ENCODE data around the gene EMP1. TPM values are rescaled to one million over a fixed set of nuclear protein-coding genes. Genes with fewer than 3 reads are reported as not detected.

The EMP1 gene
- total and polyA plus RNA-seq, 2 of the 8 experiments (the other 6 are each of a cell fraction or from before 2014, with no cell fraction given): 0.17 to 0.65 TPM

DNA sequence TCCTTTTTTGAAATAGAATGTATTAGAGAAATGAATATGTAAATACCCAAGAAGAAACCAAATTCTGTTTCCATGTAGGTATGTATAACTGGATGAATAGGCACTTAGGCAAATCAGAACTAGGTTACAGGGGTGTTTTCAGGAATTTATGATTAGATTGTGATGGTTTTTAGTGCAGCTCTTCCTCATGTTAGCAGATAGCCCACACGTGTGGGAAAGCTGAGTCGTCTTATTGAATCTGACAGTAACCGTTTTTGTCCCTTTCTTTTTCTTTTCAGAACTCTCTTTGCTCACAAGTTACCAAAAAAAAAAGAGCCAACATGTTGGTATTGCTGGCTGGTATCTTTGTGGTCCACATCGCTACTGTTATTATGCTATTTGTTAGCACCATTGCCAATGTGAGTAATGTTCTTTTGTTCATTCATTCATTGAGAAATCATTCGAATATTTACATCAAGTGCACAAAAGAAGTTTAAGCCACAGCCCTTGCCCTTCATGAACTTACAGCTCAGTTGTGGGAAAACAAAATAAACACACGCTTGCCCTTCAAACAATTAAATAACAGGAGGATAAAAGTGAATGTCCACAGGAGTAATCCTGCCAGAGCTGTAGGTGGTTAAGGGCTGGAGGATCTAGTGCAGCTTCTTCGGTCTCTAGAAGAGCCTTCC lies 14.8 kb downstream of the EMP1 start (continued):
- no peak for TF ChIP-seq CEBPB (IDR thresholded peaks at IDR 0.05; ENCODE audit: low read depth, low read length)
- no peak for TF ChIP-seq CREB1 (IDR thresholded peaks at IDR 0.05)
- TF ChIP-seq, protein P1, sequence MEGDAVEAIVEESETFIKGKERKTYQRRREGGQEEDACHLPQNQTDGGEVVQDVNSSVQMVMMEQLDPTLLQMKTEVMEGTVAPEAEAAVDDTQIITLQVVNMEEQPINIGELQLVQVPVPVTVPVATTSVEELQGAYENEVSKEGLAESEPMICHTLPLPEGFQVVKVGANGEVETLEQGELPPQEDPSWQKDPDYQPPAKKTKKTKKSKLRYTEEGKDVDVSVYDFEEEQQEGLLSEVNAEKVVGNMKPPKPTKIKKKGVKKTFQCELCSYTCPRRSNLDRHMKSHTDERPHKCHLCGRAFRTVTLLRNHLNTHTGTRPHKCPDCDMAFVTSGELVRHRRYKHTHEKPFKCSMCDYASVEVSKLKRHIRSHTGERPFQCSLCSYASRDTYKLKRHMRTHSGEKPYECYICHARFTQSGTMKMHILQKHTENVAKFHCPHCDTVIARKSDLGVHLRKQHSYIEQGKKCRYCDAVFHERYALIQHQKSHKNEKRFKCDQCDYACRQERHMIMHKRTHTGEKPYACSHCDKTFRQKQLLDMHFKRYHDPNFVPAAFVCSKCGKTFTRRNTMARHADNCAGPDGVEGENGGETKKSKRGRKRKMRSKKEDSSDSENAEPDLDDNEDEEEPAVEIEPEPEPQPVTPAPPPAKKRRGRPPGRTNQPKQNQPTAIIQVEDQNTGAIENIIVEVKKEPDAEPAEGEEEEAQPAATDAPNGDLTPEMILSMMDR (IDR thresholded peaks at IDR 0.05; ENCODE audit: control extremely low read depth in 1 of 3, insufficient read depth in 1 of 3, low read depth in 1 of 3, low read length in 3 of 3): no peak

Data from H1 (cell line).